Measurements from ENCODE around the gene SORCS2. TPM values are rescaled to one million over a fixed set of nuclear protein-coding genes. Genes with fewer than 3 reads are reported as not detected.
A peak's percentile ranks its signal among the peaks of the same experiment; 100 is the strongest.

The SORCS2 gene
- total RNA-seq, 4 donors from 2014 or later, result 0.07 to 1.2 (median 0.11) TPM

DNA sequence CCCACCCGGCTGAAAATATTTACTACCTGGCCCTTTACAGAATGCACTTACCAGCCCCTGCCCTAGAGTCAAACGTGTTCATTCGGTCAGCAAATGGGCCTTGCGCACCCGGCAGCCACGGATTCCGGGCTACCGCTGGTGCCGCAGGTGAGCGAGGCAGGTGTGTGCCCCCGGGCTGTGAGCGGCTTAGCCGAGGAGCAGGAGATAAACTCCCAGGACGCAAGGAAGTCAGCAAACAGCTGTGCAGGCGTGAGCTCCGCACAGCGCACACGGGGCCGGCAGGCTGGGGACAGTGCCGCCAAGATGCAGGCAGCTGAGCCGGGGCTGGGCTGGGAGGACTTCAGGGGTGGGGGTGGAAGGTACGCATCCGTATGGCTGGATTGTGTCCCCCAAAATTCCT, 453.6 kb downstream of the SORCS2 start:
- TF ChIP-seq CTCF (IDR thresholded peaks at IDR 0.05 in 4 of 5, conservative IDR thresholded peaks at IDR 0.05 in 1 of 5) (no peak), POLR2A (IDR thresholded peaks at IDR 0.05) (no peak)
- Histone ChIP-seq H3K4me3 (no peak overlapping the region), H3K9me3 (peaks cover 0 to 7% (median 0%) of the 10 kb centered on the region in 3 donors), H3K4me1 (no peaks in the 10 kb centered on the region), H3K27ac (no peak overlapping the region), H3K36me3 (no peaks in the 10 kb centered on the region), H3K27me3 (peaks cover 0 to 4% (median 0%) of the 10 kb centered on the region in 3 donors)
- in situ Hi-C loops (cut with MboI; ENCODE audit: low sequenced_read_pairs in 4 of 4) (no loop called here), intact Hi-C loops (cut with DNase I; ENCODE audit: low total_unique reads) (no loop called here)
- ATAC-seq, result no peak
- DNase-seq, result no peak

GRCh38 chr4:7646384-7647061, 454.2 kb downstream of the SORCS2 start:
- Histone ChIP-seq H3K27ac (no peak overlapping the region), H3K4me1 (no peaks in the 10 kb centered on the region), H3K4me3 (no peak overlapping the region), H3K27me3 (peaks cover 0 to 4% (median 0%) of the 10 kb centered on the region in 3 donors), H3K9me3 (peaks cover 0 to 7% (median 0%) of the 10 kb centered on the region in 3 donors), H3K36me3 (no peaks in the 10 kb centered on the region)
- no peak for DNase-seq
- in situ Hi-C loops (cut with MboI; ENCODE audit: low sequenced_read_pairs in 4 of 4) (no loop called here), intact Hi-C loops (cut with DNase I; ENCODE audit: low total_unique reads) (no loop called here)
- ATAC-seq, result no peak
- TF ChIP-seq POLR2A (IDR thresholded peaks at IDR 0.05) (no peak), CTCF (IDR thresholded peaks at IDR 0.05 in 4 of 5, conservative IDR thresholded peaks at IDR 0.05 in 1 of 5) (no peak)

DNA sequence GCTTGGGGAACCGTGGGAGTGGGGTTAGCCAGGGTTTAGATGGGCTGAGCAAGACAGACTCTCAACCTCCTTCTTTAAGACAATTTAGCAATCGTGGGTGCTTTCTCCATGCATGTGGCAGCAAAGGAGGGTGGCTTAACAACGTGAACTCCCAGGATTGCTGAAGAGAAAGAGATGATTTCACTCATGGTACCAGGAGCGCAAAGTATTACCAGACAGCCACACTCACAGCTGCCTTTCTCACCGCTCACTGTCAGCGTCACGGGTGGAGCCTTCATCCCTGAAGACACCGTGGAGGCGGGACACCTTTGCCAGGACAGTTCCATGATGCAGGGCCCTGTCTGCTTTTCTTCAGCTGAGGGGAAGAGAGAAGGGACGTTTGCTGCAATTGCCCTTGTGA, 454.8 kb downstream of the SORCS2 start:
- no peaks in the 10 kb centered on the region for H3K4me1 ChIP-seq
- no peak overlapping the region for H3K4me3 ChIP-seq
- DNase-seq, result no peak

DNA sequence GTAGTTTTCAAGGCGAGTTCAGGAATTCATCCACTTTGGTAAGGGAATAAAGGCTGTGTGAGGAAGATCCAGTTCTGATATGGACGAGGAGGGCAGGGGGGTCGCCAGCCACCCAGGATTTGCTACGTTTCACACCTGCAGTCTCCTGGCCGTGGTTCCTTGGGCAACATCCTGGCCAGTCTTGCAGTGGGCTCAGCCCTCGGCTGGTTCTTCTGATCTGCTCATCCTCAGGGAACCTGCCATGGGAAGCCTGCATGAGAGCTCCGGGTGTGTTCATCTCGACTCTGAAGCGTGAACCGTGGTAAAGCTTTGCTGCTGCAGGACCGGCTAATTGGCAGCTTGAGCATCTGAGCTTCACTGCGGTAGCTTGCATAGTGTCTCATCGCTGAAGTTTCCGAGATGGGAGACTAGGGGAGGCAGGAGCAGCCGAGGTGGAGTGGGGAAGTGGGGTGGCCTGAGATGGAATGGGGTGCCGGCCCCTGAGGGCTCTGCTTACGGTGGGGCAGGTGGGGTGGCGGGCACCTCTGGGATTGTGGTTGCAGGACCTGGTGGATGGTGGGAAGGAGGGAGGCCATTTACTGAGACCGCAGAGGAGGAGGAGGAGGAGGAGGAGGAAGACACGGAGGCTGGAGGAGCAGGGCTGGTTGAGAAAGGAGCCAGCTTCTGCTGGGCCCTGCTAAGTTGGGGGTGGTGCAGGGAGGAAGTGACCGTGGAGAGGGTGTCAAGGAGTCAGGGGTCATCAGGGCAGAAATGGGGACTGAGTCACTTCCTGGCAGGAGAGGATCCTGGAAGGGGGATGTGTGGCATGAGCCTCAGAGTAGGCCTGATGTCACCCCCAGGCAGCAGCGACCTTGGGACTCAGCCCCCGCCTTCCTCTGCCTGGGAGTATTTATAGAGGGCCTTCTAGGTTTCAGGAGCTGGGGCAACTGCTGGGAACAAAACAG, 455.5 kb downstream of the SORCS2 start:
- H3K4me1 ChIP-seq, result no peaks in the 10 kb centered on the region
- no peak overlapping the region for H3K4me3 ChIP-seq
- DNase-seq, result peak in 1 of 2 donors; percentile 18
- H3K27ac ChIP-seq, result no peak overlapping the region
- TF ChIP-seq POLR2A (IDR thresholded peaks at IDR 0.05) (no peak), CTCF (IDR thresholded peaks at IDR 0.05 in 4 of 5, conservative IDR thresholded peaks at IDR 0.05 in 1 of 5) (no peak)
- no peaks in the 10 kb centered on the region for H3K36me3 ChIP-seq
- peaks cover 0 to 7% (median 0%) of the 10 kb centered on the region in 3 donors for H3K9me3 ChIP-seq
- intact Hi-C loops (cut with DNase I; ENCODE audit: low total_unique reads) (no loop called here), in situ Hi-C loops (cut with MboI; ENCODE audit: low sequenced_read_pairs in 4 of 4) (no loop called here)
- peaks cover 0 to 4% (median 0%) of the 10 kb centered on the region in 3 donors for H3K27me3 ChIP-seq
- ATAC-seq, result no peak

More for the DNA sequence above, 454.8 kb downstream of the SORCS2 start:
- in situ Hi-C loops (cut with MboI; ENCODE audit: low sequenced_read_pairs in 4 of 4) (no loop called here), intact Hi-C loops (cut with DNase I; ENCODE audit: low total_unique reads) (no loop called here)
- Histone ChIP-seq H3K27me3 (peaks cover 0 to 4% (median 0%) of the 10 kb centered on the region in 3 donors), H3K27ac (no peak overlapping the region), H3K36me3 (no peaks in the 10 kb centered on the region), H3K9me3 (peaks cover 0 to 7% (median 0%) of the 10 kb centered on the region in 3 donors)
- ATAC-seq, result no peak
- TF ChIP-seq CTCF (IDR thresholded peaks at IDR 0.05 in 4 of 5, conservative IDR thresholded peaks at IDR 0.05 in 1 of 5) (no peak), POLR2A (IDR thresholded peaks at IDR 0.05) (no peak)

All from gastrocnemius medialis (tissue), 4 donors.